ENCODE data around the gene ZCCHC24.

DNA sequence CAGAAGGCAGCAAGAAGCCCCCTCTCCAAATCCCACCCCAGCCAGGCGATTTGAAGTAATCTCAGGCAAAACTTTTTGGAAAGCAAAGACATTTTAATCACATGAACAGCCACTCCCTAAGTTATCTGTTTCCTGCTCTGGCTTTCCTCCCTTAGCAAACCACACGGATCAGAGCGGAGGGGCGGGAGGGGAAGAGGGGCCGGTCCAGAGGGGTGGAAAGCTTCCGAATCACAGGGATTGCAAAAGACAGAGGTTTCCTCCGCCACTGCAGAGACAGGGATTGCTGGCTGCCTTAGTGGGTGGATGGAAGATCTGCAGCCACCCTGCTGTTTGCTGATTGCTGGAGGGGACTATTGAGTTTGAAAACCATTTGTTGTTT is 41.2 kb downstream of the ZCCHC24 start:
- TF ChIP-seq EZH2phosphoT487 (IDR thresholded peaks at IDR 0.05; ENCODE audit: borderline replicate concordance, low read depth, low read length), result no peak
- TF ChIP-seq, protein P1, sequence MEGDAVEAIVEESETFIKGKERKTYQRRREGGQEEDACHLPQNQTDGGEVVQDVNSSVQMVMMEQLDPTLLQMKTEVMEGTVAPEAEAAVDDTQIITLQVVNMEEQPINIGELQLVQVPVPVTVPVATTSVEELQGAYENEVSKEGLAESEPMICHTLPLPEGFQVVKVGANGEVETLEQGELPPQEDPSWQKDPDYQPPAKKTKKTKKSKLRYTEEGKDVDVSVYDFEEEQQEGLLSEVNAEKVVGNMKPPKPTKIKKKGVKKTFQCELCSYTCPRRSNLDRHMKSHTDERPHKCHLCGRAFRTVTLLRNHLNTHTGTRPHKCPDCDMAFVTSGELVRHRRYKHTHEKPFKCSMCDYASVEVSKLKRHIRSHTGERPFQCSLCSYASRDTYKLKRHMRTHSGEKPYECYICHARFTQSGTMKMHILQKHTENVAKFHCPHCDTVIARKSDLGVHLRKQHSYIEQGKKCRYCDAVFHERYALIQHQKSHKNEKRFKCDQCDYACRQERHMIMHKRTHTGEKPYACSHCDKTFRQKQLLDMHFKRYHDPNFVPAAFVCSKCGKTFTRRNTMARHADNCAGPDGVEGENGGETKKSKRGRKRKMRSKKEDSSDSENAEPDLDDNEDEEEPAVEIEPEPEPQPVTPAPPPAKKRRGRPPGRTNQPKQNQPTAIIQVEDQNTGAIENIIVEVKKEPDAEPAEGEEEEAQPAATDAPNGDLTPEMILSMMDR (conservative IDR thresholded peaks at IDR 0.05; ENCODE audit: low read length), result no peak

Data from OCI-LY7 (cell line).